ENCODE measurements around the gene SLC37A1.

The SLC37A1 gene

DNA sequence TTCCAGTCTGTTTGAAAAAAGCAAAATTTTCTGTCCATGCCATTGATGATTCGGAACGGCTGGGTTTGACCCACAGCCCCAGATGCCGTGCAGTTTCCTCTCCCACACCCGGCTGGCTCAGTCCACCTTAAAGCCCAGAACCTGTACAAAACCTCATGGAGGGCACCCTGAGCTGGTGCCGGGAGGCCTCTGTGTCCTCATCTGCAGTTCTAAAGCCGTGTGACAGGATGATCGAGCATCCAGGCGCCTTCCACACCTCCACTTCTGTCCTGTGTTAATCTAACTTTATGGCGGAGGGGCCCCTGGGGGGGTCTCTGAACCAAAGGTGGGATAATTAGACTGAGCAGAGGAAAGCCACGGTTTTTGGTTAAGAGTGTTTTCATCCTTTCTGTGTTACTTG, 49.6 kb downstream of the SLC37A1 start (continued):
- TF ChIP-seq ZNF843 (tag by site-specific recombination; IDR thresholded peaks at IDR 0.05) (no peak), ZNF19 (tag by site-specific recombination; IDR thresholded peaks at IDR 0.05; ENCODE audit: low read depth) (no peak), MEIS1 (CRISPR knock-in tag; IDR thresholded peaks at IDR 0.05; ENCODE audit: borderline replicate concordance) (no peak), BCL6B (tag by site-specific recombination; IDR thresholded peaks at IDR 0.05) (no peak), OSR2 (tag by site-specific recombination; IDR thresholded peaks at IDR 0.05) (no peak)

- CTCF ChIA-PET: interaction anchor here (0.6 kb wide), 1 partner anchor 8 kb away, joined by 3 read pairs; no protein-coding TSS in a partner anchor
- no peak overlapping the region for H3K27ac ChIP-seq (ENCODE audit: extremely low read depth, low read depth, low read length)
- POLR2A ChIA-PET: no interaction called here
- TF ChIP-seq EGR2 (tag by site-specific recombination; IDR thresholded peaks at IDR 0.05; ENCODE audit: low read depth) (peak; percentile 36; the same call in 1 of the 2 replicates), ZNF416 (tag by site-specific recombination; IDR thresholded peaks at IDR 0.05) (no peak), KLF8 (tag by site-specific recombination; IDR thresholded peaks at IDR 0.05) (no peak)
- no peak overlapping the region for H3K4me3 ChIP-seq (ENCODE audit: low read depth, low read length)
- peaks cover 0 to 7% of the 10 kb centered on the region in 2 experiments; a peak in 1 of 3 replicates for H3K36me3 ChIP-seq (ENCODE audit: control insufficient read depth in 2 of 2, insufficient read depth in 1 of 2, low read length in 2 of 2)
- no peaks in the 10 kb centered on the region for H3K4me1 ChIP-seq (ENCODE audit: control insufficient read depth, insufficient read depth, low read length)
- no peaks in the 10 kb centered on the region for H3K9me3 ChIP-seq (ENCODE audit: control insufficient read depth, insufficient read depth, low read depth, low read length)
Measured at GRCh38 chr21:42563686-42564085, 50.0 kb downstream of the SLC37A1 start.

- TF ChIP-seq ZNF433 (tag by site-specific recombination; IDR thresholded peaks at IDR 0.05; ENCODE audit: low read depth): no peak
Measured at GRCh38 chr21:42564561-42564971, 50.9 kb downstream of the SLC37A1 start.

DNA sequence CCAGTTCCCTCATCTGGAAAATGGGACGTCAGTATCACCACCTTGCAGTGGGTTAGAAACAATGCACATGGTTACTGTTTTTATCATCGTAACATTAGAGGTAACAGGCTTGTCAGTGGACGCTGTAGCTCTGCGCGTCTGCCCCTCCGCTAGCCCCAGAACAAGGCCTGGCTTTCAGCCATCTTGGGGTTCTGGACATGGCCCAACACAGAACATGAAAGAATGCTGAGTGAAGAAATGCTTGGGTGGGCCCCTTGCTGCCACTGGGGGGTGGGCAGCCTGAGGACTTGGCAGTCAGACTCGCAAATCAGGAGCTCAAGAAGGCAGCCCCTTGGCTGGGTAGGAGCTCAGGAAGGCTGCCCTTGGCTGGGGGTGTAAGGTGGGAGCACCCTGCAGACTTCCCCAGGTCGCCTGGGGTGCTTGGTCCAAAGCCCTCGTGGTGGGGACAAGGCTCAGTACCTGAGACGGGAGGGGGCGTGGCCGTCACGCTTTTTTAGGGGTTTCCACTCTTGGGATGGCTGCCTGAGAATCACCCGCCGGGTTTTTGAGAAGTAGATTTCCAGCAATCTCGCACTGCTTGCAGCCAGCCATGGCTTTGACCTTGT, 51.7 kb downstream of the SLC37A1 start:
- ChIA-PET CTCF (interaction anchor here (0.7 to 1.2 kb wide), 2 partner anchors 18 to 228 kb away, joined by 3 read pairs; no protein-coding TSS in a partner anchor), POLR2A (no interaction called here)
- TF ChIP-seq HOXD13 (CRISPR knock-in tag; IDR thresholded peaks at IDR 0.05; ENCODE audit: borderline replicate concordance) (no peak), KLF9 (tag by site-specific recombination; IDR thresholded peaks at IDR 0.05; ENCODE audit: low read depth) (peak; percentile 17; the same call in 1 of the 2 replicates)
- Histone ChIP-seq H3K27ac (ENCODE audit: extremely low read depth, low read depth, low read length) (no peak overlapping the region), H3K9me3 (ENCODE audit: control insufficient read depth, insufficient read depth, low read depth, low read length) (no peaks in the 10 kb centered on the region), H3K36me3 (ENCODE audit: control insufficient read depth in 2 of 2, insufficient read depth in 1 of 2, low read length in 2 of 2) (peaks cover 0 to 9% of the 10 kb centered on the region in 2 experiments; a peak in 1 of 3 replicates), H3K4me1 (ENCODE audit: control insufficient read depth, insufficient read depth, low read length) (no peaks in the 10 kb centered on the region), H3K4me3 (ENCODE audit: low read depth, low read length) (no peak overlapping the region)

More at GRCh38 chr21:42564561-42564971, 50.9 kb downstream of the SLC37A1 start:
- no peaks in the 10 kb centered on the region for H3K4me1 ChIP-seq (ENCODE audit: control insufficient read depth, insufficient read depth, low read length)
- no peak overlapping the region for H3K27ac ChIP-seq (ENCODE audit: extremely low read depth, low read depth, low read length)
- H3K9me3 ChIP-seq (ENCODE audit: control insufficient read depth, insufficient read depth, low read depth, low read length): no peaks in the 10 kb centered on the region
- POLR2A ChIA-PET: no interaction called here
- peaks cover 0 to 9% of the 10 kb centered on the region in 2 experiments; a peak in 1 of 3 replicates for H3K36me3 ChIP-seq (ENCODE audit: control insufficient read depth in 2 of 2, insufficient read depth in 1 of 2, low read length in 2 of 2)
- CTCF ChIA-PET: interaction anchor here (1.2 kb wide), 1 partner anchor 18 kb away, joined by 3 read pairs; no protein-coding TSS in a partner anchor
- no peak overlapping the region for H3K4me3 ChIP-seq (ENCODE audit: low read depth, low read length)

GRCh38 chr21:42565886-42566523, 52.4 kb downstream of the SLC37A1 start:
- Histone ChIP-seq H3K36me3 (ENCODE audit: control insufficient read depth in 2 of 2, insufficient read depth in 1 of 2, low read length in 2 of 2) (peaks cover 0 to 13% of the 10 kb centered on the region in 2 experiments; a peak in 1 of 3 replicates), H3K9me3 (ENCODE audit: control insufficient read depth, insufficient read depth, low read depth, low read length) (no peaks in the 10 kb centered on the region), H3K4me1 (ENCODE audit: control insufficient read depth, insufficient read depth, low read length) (no peaks in the 10 kb centered on the region), H3K27ac (ENCODE audit: extremely low read depth, low read depth, low read length) (no peak overlapping the region), H3K4me3 (ENCODE audit: low read depth, low read length) (no peak overlapping the region)
- CTCF ChIA-PET: interaction anchor here (0.7 kb wide), 1 partner anchor 229 kb away, joined by 3 read pairs; no protein-coding TSS in a partner anchor
- POLR2A ChIA-PET: no interaction called here
- TF ChIP-seq ZNF175 (tag by site-specific recombination; IDR thresholded peaks at IDR 0.05) (no peak), ZNF292 (tag by site-specific recombination; IDR thresholded peaks at IDR 0.05; ENCODE audit: borderline replicate concordance, low read depth) (no peak), ZNF121 (tag by site-specific recombination; IDR thresholded peaks at IDR 0.05) (no peak), YY1 (tag by site-specific recombination; IDR thresholded peaks at IDR 0.05) (no peak), ZFP69B (tag by site-specific recombination; IDR thresholded peaks at IDR 0.05) (no peak), GLIS1 (tag by site-specific recombination; IDR thresholded peaks at IDR 0.05) (no peak), ZNF792 (tag by site-specific recombination; IDR thresholded peaks at IDR 0.05) (no peak), ZNF76 (tag by site-specific recombination; IDR thresholded peaks at IDR 0.05; ENCODE audit: borderline replicate concordance, low read depth) (no peak), ZNF645 (tag by site-specific recombination; IDR thresholded peaks at IDR 0.05) (no peak), ZNF670 (tag by site-specific recombination; IDR thresholded peaks at IDR 0.05; ENCODE audit: low read depth) (no peak), YY2 (tag by site-specific recombination; IDR thresholded peaks at IDR 0.05) (no peak), KLF7 (tag by site-specific recombination; IDR thresholded peaks at IDR 0.05; ENCODE audit: borderline replicate concordance) (no peak), ZBTB7A (tag by site-specific recombination; IDR thresholded peaks at IDR 0.05; ENCODE audit: low read depth) (no peak), ZNF174 (tag by site-specific recombination; IDR thresholded peaks at IDR 0.05) (no peak)
